Colonic mucosa (tissue), 4 donors: Measurements from ENCODE around the gene GRAP. TPM values are rescaled to one million over a fixed set of nuclear protein-coding genes. Genes with fewer than 3 reads are reported as not detected.
A peak's percentile ranks its signal among the peaks of the same experiment; 100 is the strongest.
"Not testable (repeated sequence)": the region's sequence is repeated elsewhere in the genome, so short reads cannot be mapped to it uniquely, and the experiment has no call there.

Experiments
- DNase-seq: peaks from one replicate; pipeline ENCODE4 v3.0.0-alpha.2; 2020
- H3K27ac ChIP-seq: fragments of 200-600 bp; one replicate; pipeline ENCODE4 v1.8.0; 2021
- H3K27me3 ChIP-seq: fragments of 200-600 bp; one replicate; pipeline ENCODE4 v1.8.0; 2021
- H3K36me3 ChIP-seq: fragments of 200-600 bp; one replicate; pipeline ENCODE4 v1.8.0; 2021
- H3K4me1 ChIP-seq: fragments of 200-600 bp; one replicate; pipeline ENCODE4 v1.8.0; 2021; ENCODE audit warnings: mild to moderate bottlenecking
- H3K4me3 ChIP-seq: fragments of 200-600 bp; one replicate; pipeline ENCODE4 v1.8.0; 2021
- H3K9ac ChIP-seq, 2 donors: one replicate each; pipeline ENCODE4 v1.7.0; 2013; ENCODE audit warnings: control low read depth in 2 of 2, low read depth in 2 of 2, low read length in 2 of 2
- H3K9me3 ChIP-seq: fragments of 200-600 bp; one replicate; pipeline ENCODE4 v1.8.0; 2021
- intact Hi-C: fragments of 100-400 bp; cut with DNase I; formaldehyde crosslinking; loops from one replicate; pipeline ENCODE4 v1.14.1; 2022
- total RNA-seq, 2 donors: library from RNA; stranded (reverse); fragmentation: NEBNext Ultra II Directional in 1 of 2; extraction: Animal tissue kit (Norgen Biotek cat#: 25700) in 1 of 2; gene quantifications; one replicate each; pipeline ENCODE4 v1.2.1, GENCODE V29; 2021
- donor health status: healthy.
- donor health status: DM: no; HTN: no; CAD: no.
- donor health status: DM: no; HTN: no; CAD: no.

The GRAP gene
- total RNA-seq, 2 donors from 2014 or later = 0.93 to 1.1 TPM

DNA sequence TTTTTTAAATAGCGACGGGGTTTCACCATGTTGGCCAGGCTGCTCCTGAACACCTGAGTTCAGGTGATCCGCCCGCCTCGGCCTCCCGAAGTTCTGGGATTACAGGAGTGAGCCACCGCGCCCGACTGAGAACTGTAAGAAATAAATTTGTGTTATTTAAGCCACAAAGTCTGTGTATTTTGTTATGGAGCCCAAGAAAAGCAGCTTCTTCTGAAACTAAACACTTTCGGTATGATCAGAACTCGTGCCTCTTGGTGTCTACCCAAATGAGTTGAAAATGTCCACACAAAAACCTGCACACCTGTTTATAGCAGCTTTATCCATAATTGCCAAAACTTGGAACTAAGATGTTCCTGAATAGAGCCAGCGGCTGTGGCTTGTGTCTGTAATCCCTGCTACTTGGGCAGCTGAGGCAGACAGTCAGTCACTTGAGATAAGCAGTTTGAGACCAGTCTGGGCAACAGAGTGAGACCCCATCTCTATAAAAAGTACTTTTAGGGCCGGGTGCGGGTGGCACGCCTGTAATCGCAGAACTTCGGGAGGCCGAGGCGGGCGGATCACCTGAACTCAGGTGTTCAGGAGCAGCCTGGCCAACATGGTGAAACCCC, 16.1 kb upstream of the GRAP start:
- H3K27ac ChIP-seq, H3K9me3 ChIP-seq, H3K9ac ChIP-seq, H3K4me3 ChIP-seq, H3K27me3 ChIP-seq, DNase-seq, H3K36me3 ChIP-seq, H3K4me1 ChIP-seq, intact Hi-C loops: not testable (repeated sequence)

DNA sequence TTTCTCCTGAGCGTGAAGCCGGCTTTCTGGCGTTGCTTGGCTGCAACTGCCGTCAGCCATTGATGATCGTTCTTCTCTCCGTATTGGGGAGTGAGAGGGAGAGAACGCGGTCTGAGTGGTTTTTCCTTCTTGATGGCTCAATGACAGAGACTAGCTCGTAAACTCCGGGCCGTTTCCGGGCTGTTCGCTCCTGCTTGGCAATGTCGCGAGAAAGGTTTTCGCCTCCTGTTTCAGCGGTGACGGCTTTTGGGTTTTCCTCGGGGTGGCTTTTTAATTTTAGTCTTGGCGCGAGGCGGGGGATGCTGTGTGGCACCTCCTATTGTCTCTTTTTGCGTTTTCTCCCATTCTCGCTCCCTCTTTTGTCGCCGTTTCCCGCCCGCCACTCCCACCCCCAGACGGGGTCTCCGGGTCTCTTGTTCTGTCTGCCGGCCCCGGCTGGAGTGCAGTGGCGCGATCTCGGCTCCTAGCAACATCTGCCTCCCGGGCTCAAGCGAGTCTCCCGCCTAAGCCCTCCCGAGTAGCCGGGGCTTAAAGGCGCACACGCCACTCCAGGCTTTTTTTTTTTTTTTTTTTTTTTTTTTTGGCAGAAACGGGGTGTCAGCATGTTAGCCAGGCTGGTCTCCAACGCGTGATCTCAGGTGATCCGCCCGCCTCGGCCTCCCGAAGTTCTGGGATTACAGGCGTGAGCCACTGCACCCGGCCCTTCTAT, 15.4 kb upstream of the GRAP start:
- H3K27ac ChIP-seq, H3K9me3 ChIP-seq, H3K27me3 ChIP-seq, H3K4me3 ChIP-seq, H3K9ac ChIP-seq, H3K36me3 ChIP-seq, intact Hi-C loops, H3K4me1 ChIP-seq: not testable (repeated sequence)
- peak; percentile 40 for DNase-seq

DNA sequence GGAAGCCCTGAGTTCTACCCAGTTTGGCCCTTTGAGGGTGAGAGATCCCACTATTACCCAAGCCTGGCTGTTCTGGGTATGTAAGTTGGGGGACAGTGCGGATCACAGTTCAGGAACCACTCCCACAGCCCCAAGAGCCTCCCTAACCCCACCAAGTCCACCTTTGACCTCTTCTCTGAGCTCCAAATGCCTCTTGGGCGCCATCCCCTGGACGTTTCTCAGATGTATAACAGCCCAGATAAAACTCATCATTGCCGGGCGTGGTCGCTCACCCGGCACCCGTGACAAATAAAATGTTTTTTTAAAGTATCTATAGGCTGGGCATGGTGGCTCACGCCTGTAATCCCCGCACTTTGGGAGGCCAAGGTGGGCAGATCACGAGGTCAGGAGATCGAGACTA, 8.7 kb upstream of the GRAP start:
- H3K27me3 ChIP-seq, intact Hi-C loops, H3K4me1 ChIP-seq, H3K9me3 ChIP-seq, H3K27ac ChIP-seq, DNase-seq, H3K4me3 ChIP-seq, H3K36me3 ChIP-seq, H3K9ac ChIP-seq: not testable (repeated sequence)

DNA sequence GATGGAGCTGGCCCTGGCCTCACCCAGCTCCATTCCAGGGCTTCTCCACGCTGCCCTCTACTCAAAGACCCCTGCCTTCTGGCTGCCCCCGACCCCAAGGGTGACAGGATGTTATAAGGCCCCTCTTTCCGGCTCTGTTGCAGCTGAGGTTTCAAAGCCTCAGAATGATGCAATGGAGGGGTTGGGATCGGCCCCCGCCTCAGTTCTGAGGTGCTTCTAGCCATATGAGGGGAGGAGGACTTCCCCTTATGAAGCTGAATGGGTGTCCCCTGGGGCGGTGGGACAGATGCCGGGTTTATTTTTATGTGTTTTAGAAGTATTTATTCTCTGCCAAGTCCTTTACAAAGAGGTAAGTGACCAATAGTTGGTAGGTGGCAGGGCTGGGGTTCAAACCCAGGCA, 2.1 kb upstream of the GRAP start:
- H3K27me3 ChIP-seq, H3K9me3 ChIP-seq, H3K4me1 ChIP-seq, H3K9ac ChIP-seq, H3K36me3 ChIP-seq, H3K4me3 ChIP-seq, DNase-seq, H3K27ac ChIP-seq, intact Hi-C loops: not testable (repeated sequence)

DNA sequence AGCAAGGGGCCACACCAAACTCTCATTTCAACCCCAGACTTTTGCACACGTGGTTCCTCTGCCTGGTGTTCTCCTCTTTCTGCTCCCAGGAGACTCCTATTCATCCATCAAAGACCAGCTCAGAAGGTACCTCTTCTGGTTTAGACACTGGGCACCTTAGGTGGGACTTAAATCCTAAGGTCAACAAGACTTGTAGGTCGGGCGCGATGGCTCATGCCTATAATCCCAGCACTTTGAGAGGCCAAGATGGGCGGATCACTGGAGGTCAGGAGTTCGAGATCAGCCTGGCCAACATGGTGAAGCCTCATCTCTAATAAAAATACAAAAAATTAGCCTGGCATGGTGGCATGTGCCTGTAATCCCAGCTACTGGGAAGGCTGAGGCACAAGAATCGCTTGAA, 753 bp upstream of the GRAP start:
- H3K9ac ChIP-seq, H3K36me3 ChIP-seq, H3K9me3 ChIP-seq, H3K4me3 ChIP-seq, H3K27ac ChIP-seq, H3K27me3 ChIP-seq, H3K4me1 ChIP-seq, intact Hi-C loops, DNase-seq: not testable (repeated sequence)

DNA sequence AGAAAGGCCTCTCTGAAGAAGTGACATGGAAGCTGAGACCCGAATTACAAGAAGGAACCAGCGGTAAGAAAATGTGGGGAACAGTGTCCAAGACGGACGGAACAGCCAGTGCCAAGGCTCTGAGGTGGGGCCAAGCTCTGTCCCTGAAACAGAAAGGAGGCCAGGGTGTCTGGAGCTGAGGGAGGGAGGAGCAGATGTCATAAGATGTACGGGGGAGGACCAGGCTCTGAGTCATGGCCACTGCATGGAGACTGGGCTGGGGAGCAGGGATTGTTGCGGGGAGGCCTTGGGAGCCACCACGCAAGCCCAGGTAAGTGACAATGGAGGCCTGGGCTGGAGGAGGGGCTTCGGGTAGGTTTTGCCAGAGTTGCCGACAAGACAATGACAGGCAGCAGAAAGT, 2.1 kb downstream of the GRAP start:
- not testable (repeated sequence) for H3K27me3 ChIP-seq

DNA sequence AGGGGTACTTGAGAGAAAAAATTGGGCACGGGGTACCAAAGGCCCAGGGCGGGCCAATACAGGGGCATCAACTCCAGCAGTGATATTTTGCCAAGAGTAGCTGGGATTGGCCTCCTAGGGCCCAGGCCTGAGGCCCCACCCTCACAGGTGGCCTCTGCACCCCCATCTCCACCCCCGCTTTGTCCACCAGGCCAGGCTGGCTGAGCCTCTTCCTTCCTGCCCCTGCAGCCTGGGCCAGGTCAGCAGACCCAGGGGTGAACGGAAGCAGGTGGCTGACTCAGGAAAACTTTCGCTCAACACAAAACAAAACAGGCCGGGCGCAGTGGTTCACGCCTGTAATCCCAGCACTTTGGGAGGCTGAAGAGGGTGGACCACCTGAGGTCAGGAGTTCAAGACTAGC, 3.7 kb downstream of the GRAP start:
- intact Hi-C loops = not testable (repeated sequence)

More for the DNA sequence above, 2.1 kb downstream of the GRAP start:
- intact Hi-C loops, H3K4me3 ChIP-seq, H3K36me3 ChIP-seq, DNase-seq, H3K4me1 ChIP-seq, H3K27ac ChIP-seq, H3K9me3 ChIP-seq, H3K9ac ChIP-seq: not testable (repeated sequence)

DNA sequence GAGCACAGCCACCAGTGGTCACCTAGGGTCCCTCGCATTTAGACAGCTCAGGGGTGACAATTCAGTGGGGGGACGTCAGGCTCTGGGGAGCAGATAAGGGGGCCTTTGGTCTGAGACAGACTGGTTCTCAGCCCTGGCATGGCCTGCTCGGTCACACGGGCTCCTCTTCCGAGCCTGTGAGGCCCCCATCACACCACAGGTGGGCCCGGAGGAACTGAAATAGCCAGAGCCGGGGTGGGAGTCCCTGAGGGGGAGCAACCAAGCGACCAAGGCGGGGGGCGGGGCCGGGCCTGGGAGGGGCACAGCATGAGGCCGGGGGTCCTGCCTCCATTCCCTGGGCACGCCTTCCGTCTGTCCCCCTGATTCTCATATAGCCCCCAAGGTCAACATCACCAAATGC, 4.4 kb downstream of the GRAP start:
- H3K27me3 ChIP-seq, H3K36me3 ChIP-seq, H3K9me3 ChIP-seq, H3K27ac ChIP-seq, DNase-seq, H3K4me3 ChIP-seq, H3K4me1 ChIP-seq, intact Hi-C loops, H3K9ac ChIP-seq: not testable (repeated sequence)

More for the DNA sequence above, 3.7 kb downstream of the GRAP start:
- not testable (repeated sequence) for H3K9me3 ChIP-seq, H3K4me1 ChIP-seq, H3K27me3 ChIP-seq, H3K27ac ChIP-seq, H3K4me3 ChIP-seq, H3K36me3 ChIP-seq, H3K9ac ChIP-seq, DNase-seq

DNA sequence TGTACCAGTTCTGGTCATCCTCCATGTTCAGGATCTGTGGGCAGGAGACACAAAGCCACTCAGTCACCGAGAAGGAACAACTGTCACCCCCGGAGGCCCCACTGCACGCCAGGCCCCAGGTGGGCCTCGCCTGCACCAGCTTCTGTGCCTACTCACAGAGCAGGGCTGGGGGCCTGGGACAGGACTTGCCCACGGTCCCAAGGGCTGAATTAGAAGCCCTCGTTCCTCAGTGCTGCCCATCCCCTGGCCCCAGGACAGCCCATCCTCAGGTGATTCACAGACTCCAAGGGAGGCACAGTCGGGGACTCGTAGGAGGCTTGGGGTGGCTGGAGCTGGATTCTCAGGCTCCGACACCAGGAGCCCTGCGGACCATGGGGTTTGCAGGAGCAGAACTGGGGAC, 4.9 kb downstream of the GRAP start:
- H3K4me1 ChIP-seq, H3K9me3 ChIP-seq, H3K27ac ChIP-seq, H3K27me3 ChIP-seq, H3K9ac ChIP-seq, H3K4me3 ChIP-seq, H3K36me3 ChIP-seq, intact Hi-C loops: not testable (repeated sequence)
- peak; percentile 6 for DNase-seq

DNA sequence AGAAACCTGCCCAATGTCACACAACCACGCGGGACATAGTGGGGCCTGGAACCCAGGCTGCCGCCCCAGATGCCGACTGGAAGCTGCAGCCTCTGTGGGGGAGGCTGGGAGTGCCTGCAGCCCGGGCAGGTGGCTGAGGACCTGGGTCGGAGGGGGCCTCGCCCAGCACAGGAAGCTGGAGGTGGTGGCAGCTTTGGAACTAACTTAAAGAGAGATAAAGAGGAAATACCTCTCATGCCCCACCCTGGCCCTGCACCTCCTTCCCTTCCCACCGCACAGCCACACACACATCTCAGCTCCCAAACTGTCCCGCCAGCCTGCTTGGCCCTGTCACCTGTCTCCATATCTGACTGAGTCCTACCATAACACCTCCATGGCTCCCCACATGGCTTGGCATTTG, 6.4 kb downstream of the GRAP start:
- H3K27ac ChIP-seq, H3K36me3 ChIP-seq, H3K9ac ChIP-seq, H3K9me3 ChIP-seq, H3K27me3 ChIP-seq, H3K4me3 ChIP-seq, H3K4me1 ChIP-seq, DNase-seq, intact Hi-C loops: not testable (repeated sequence)

DNA sequence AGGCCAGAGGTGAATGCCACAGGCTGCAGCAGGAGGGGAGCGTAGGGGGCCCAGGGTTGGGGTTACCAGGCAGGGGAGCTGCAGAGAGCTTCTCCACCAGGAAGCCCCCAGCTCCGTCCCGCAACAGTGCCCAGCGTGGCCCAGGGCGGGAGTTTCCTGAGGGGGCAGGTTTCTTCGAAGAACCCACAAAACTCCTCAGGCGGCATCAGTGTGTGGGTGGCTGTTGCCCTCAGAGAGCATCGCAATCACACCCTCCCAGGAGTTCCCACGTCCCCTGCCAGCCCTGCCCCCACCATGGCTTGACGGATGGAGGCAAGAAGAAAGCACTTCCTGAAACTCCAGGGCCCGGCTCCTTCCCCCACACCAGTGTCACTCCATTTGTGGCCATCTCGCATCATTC, 8.0 kb downstream of the GRAP start:
- H3K9me3 ChIP-seq, H3K27me3 ChIP-seq, H3K4me1 ChIP-seq, intact Hi-C loops, H3K36me3 ChIP-seq, H3K9ac ChIP-seq, DNase-seq, H3K4me3 ChIP-seq, H3K27ac ChIP-seq: not testable (repeated sequence)

DNA sequence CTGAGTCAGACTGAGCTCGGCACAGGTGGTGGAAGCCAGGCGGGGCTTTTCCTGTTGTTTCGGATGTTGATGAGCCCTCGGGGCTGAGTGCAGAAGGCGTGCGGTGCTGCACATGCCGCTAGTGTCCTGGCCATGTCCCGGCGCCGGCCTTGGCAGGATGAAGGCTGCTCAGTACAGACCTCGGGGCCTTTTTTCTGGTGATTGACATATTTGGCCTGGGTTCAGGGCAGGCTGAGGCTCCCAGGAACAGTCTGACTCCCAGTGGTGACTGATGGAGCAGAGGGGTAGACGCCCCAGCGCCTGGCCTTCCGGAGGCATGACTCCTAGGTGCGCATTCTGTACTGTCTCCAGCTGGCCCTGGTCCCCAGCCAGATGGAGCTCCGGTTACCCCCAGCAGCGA, 8.8 kb downstream of the GRAP start:
- H3K4me3 ChIP-seq, intact Hi-C loops, H3K36me3 ChIP-seq, DNase-seq, H3K9me3 ChIP-seq, H3K27ac ChIP-seq, H3K9ac ChIP-seq, H3K4me1 ChIP-seq, H3K27me3 ChIP-seq: not testable (repeated sequence)

DNA sequence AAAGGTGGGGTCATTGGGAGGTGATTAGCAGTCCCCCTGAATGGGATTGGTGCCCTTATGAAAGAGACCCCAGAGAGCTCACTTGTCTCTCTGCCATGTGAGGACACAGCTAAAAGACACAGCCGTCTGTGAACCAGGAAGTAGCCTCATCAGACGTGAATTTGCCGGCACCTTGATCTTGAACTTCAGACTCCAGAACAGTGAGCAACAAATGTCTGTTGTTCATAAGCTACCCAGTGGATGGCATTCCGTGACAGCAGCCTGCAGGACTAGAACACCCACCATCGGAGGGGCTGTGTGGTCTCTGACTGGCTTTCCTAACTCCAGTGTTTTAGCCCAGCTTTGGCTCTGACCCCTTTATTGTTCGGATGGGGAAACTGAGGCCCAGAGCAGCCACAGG, 9.2 kb downstream of the GRAP start:
- H3K9ac ChIP-seq, H3K36me3 ChIP-seq, intact Hi-C loops, H3K4me3 ChIP-seq, H3K27me3 ChIP-seq, H3K27ac ChIP-seq, H3K9me3 ChIP-seq, H3K4me1 ChIP-seq, DNase-seq: not testable (repeated sequence)

DNA sequence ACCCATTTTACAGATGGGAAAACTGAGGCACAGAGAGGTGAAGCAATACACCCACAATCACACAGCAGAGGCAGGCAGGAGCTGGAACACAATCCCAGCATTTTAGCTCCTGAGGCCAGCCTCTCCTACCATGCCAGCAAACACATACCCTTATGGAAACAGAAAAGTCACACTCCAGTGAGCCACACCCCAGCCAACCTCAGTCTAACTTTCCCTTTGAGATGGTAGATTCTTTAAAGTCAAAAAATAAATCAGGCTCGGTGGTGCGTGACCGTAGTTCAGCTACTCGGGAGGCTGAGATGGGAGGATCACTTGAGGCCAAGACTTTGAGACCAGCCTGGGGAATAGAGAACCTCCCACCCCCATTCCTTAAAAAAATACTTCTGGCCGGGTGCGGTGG, 10.6 kb downstream of the GRAP start:
- H3K36me3 ChIP-seq, DNase-seq, H3K9me3 ChIP-seq, H3K4me1 ChIP-seq, H3K4me3 ChIP-seq, H3K27ac ChIP-seq, H3K9ac ChIP-seq, intact Hi-C loops, H3K27me3 ChIP-seq: not testable (repeated sequence)
